NCI-H510A (cell line): Measurements from ENCODE around the gene GRAPL.
"Not testable (repeated sequence)": the region's sequence is repeated elsewhere in the genome, so short reads cannot be mapped to it uniquely, and the experiment has no call there.

Source experiments
- DNase-seq: peaks from one replicate; lab custom pipeline; 2025; lab: John Stamatoyannopoulos, UW

The GRAPL gene

DNA sequence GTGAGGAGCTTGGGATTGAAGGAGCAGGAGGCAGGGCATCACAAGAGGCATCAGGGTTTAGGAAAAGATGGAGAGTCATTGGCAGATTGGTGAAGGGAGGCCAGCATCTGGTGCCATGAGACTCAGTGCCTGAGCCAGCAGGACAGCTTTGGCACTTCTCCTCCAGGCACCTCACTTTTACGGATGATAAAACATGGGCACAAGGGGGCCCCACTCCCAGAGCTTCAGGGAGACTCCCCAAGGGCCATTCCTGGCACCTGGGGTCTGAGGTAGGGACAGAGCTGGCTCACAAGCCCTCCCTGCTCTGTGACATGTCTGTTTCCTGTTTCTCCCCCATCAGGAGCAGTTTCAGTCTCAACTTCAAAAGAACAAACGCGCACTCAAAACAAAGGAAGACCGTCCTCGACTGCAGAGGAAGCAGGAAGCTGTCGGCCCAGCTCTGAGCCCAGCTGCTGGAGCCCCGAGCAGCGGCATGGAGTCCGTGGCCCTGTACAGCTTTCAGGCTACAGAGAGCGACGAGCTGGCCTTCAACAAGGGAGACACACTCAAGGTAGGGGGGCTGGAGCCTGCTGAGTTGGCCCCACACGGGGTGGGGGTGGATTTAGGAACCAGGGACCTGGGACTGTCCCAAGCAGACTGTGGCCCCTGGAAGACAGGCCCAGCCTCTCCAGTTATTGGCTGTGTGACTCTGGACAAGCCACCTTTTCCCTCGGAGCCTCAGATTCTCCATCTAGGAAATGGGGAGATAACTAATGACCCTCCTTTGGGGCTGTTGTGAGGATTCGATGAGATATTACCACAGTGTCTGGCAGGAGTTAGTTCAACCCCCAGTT is at the start of gene GRAPL:
Gene GRAPL, plus strand, starts transcription at position 442 of the 833 bp plus-strand sequence. Its CDS starts 31 bp downstream, at position 473.
- DNase-seq, result not testable (repeated sequence)

DNA sequence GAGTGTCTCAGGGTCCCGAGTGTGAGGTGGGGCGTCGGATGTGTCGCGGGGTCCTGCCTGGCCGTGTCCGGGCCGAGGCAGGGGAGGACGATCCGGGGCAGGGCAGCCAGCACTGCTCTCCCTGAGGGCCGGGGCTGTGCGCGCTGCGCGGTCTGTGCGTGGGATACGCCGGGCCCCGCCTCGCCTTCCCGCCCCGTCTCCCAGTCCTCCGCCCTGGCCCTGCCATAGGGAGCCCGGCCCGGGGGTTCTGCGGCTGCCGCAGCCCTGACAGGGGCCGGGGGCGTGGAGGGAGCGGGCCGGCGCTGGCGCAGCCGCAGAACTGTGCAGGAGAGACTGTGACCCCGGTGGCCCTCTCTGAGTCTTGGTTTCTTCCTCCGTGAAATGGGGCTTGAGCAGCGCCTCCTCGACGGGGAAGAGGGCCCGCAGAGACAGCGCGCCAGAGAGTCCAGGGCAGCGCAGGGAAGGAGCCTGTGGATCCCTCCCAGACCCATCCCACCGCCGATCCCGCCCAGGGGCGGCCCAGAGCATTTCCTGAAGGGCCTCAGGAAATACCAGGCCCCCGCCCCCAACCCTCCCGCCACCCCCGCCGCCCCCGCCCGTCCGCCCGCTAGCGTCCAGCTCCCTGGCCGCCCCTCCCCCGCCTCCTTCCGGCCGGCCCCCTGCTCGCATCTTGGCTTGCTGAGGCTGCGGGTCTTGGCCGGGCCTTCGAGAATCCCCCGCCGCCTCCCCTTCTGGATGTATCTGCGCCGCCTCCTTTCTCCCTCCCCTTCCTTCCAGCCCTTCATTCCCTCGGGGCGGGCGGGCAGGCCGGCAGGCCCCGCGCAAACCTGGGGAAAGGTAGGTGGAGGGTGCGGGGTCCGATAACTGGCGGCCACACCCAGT is 38.3 kb upstream of the GRAPL start:
- not testable (repeated sequence) for DNase-seq

DNA sequence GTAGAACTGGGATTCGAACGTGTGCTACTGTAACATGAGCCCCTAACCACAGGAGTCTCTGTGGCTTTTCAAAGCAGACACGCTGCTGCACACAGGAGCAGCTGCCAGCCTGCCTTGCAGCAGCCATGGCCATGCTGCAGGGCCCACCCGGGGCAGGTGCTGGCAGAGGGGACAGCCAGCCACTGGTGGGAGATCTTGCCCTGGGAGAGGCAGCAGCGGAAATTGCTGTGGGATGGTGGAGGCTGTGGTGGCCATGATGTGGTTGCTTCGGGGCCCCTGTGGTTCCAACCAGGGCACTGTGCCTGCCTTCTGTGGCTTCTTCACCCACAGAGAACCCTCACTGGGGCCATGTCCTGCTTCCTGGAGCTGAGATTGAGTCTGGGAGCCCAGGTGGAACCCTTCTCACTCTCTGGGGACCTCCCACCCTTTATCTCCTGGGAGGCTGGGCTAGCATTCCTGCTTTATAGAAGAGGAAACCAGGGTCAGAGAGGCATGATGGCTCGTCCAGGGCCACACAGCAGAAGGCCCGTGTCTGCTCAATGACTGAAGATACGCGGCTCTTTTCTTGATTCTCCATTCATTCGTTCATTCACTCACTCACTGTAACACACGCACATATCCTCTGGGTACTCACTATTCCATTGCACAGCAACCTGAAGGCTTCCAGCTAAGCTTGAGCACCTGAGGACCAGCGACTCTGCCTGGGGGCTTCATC is 37.2 kb upstream of the GRAPL start:
- DNase-seq, result not testable (repeated sequence)

DNA sequence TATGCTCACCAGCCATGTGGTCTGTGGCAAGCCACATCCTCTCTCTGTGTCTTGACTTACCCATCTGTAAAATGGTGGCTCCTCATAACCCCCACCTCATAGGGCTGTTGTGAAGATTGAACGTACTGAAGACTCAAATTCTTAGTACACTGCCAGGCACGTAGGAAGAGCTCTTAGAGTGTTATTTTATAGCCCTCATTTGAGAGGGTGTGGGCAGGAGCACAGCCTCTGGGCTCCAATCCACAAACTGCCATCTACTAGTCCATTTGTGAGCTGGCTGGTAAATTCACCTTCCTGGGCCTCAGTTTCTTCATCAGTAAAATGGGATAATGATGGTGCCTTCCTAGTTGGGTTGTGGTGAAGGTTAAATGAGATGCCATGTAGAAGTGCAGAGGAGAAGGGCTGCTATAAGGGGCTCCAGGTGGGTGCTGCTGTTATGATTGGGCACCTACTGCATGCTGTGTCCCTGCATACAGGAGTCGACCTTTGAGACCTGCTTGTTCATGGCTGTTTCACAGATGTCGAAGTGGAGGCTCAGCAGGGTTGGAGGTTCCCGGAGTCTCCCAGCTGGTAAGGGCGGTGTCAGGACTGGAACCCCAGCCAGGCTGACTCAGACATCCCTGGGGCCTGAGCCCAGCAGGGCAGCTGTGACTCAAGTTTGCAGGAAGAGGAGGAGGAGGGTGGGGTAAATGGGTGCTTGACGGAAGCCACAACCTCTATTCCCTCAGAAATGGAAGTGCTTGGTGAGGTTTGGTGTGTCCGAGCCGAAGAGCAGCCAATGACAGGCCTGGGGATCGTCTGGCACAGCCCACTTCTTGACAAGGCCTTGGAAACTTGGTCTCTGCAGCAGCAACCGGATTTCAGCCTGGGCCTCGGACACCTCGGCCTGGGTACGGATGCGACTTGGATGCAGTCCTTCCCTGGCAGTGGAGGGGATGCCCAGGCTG is 34.4 kb upstream of the GRAPL start:
- DNase-seq, result not testable (repeated sequence)

DNA sequence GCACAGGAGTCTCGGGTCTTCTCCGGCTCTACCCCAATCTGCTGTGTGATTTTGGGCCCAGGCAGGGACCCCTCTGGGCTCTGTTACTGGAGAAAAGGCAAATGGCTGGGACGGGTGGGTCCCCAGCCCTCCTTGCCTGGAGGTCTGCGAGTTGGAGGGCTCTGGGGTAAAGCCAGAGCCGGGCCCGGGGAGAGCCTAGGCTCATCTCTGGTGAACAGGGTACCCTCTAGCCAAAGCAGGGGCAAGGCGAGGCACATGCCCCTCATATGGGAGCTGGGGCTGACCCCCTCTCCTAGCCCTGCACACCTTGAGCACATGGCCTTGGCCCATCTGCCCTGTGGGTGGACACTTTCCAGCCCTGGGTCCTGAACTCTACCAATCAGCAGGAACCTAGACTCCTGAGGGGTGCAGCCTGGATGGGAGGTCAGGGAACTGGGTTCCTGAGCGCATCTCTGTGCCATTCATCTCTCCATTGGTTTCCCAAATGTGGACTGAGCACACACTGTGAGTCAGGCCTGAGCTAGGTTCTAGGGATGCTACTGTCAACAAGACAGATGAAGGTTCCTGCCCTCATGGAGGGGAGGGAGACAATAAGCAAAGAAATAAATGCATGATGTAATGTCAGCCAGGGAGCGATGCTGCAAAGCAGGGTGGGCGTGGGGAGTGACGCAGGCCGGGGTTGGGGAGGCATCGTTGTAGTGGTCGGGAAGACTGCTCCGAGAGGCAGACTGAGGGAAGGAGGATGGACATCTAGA is 33.5 kb upstream of the GRAPL start:
- not testable (repeated sequence) for DNase-seq

DNA sequence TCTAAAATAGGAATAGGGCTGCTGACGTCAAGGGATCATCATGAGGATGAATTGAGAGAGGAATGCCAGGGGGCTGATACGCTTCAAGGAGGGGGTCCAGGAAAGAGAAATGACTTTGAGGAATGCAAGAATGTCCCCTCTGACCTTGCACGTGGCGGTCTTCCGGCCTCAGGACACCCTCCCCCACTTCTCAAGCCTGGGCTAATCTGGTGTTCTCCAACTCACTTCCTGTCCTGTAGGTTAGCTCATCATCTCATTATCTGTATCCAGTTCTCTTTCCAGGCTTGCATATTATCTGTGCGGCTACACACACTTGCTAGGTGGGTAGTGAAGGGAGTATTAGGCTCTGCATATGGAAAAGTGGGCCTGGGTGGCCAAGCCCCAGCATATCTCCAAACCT is 18.9 kb upstream of the GRAPL start:
- not testable (repeated sequence) for DNase-seq

DNA sequence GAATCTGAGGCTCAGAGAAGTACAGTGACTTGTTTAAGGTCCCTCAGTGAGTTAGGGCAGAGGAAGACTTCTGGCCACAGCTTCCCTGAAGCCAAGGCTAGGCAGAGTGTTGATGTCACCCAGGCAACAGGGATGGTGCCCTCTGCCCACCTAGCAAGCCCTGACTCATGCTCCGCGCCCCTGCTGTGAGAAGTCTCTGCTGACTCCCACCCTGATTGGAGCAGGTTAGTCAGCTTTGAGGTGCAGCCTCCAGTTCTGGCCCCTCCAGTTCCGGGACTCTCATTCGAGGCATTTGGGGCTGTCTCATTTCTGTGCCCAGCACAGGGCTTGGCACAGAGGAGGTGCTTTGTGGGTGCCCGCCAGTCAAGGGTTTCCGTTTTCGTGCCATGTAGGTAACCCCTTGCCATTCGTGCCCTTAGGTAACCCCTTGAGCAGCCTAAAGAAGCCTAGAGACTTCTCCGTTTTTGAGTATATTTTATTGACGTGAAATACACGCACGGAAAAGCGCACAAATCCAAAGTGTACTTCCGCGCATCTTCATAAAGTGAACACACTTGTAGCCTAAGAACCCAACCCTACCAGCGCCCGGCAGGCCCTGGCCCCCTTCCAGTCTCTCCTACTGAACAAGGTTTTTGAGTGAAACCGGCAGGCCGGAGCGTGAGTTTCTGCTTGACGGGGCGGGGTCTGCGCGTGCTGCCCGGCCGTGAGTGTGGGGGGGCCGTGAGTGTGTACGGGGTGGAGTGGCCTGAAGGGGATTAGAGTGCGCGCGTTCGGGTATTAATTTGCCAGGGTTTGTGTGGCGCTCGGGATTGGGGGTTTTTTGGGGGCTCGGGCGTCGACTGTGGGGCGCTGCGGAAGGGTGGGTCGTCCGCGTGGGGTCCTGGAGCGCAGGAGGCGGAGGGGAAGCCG is 16.9 kb upstream of the GRAPL start:
- not testable (repeated sequence) for DNase-seq

DNA sequence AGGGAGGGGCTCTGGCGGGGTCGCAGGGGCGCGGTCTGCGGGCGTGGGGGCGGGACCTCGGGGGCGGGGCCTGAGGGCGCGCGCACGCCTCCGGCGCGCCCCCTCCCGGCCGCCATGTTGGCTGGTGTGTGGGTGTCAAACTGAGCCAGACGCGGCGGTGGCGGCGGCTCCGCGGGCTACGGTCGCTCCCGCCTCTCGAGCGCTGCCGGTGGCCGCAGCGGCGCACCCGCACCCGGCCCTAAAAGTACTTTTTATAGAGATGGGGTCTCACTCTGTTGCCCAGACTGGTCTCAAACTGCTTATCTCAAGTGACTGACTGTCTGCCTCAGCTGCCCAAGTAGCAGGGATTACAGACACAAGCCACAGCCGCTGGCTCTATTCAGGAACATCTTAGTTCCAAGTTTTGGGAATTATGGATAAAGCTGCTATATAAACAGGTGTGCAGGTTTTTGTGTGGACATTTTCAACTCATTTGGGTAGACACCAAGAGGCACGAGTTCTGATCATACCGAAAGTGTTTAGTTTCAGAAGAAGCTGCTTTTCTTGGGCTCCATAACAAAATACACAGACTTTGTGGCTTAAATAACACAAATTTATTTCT is 16.2 kb upstream of the GRAPL start:
- not testable (repeated sequence) for DNase-seq

DNA sequence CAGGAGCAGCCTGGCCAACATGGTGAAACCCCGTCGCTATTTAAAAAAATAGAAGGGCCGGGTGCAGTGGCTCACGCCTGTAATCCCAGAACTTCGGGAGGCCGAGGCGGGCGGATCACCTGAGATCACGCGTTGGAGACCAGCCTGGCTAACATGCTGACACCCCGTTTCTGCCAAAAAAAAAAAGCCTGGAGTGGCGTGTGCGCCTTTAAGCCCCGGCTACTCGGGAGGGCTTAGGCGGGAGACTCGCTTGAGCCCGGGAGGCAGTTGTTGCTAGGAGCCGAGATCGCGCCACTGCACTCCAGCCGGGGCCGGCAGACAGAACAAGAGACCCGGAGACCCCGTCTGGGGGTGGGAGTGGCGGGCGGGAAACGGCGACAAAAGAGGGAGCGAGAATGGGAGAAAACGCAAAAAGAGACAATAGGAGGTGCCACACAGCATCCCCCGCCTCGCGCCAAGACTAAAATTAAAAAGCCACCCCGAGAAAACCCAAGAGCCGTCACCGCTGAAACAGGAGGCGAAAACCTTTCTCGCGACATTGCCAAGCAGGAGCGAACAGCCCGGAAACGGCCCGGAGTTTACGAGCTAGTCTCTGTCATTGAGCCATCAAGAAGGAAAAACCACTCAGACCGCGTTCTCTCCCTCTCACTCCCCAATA is 15.5 kb upstream of the GRAPL start:
- not testable (repeated sequence) for DNase-seq

DNA sequence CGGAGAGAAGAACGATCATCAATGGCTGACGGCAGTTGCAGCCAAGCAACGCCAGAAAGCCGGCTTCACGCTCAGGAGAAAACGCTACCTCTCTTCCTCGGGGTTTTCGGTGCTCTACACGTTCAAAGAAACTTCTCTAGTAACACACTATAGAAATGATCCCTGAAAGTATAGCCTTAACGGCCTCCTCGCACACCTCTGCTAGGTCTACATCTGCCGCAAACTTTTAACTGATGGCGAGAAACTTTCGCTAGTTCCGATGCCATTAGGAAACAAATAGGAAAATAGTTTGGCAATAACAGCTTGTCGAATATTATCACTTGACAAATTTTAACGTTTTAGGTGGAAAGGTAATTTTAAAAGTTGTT is 14.9 kb upstream of the GRAPL start:
- DNase-seq, result not testable (repeated sequence)

DNA sequence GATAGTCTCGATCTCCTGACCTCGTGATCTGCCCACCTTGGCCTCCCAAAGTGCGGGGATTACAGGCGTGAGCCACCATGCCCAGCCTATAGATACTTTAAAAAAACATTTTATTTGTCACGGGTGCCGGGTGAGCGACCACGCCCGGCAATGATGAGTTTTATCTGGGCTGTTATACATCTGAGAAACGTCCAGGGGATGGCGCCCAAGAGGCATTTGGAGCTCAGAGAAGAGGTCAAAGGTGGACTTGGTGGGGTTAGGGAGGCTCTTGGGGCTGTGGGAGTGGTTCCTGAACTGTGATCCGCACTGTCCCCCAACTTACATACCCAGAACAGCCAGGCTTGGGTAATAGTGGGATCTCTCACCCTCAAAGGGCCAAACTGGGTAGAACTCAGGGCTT is 8.7 kb upstream of the GRAPL start:
- DNase-seq, result not testable (repeated sequence)

DNA sequence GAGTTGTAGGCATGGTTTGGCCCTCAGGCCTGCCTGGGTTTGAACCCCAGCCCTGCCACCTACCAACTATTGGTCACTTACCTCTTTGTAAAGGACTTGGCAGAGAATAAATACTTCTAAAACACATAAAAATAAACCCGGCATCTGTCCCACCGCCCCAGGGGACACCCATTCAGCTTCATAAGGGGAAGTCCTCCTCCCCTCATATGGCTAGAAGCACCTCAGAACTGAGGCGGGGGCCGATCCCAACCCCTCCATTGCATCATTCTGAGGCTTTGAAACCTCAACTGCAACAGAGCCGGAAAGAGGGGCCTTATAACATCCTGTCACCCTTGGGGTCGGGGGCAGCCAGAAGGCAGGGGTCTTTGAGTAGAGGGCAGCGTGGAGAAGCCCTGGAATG is 2.1 kb upstream of the GRAPL start:
- not testable (repeated sequence) for DNase-seq

DNA sequence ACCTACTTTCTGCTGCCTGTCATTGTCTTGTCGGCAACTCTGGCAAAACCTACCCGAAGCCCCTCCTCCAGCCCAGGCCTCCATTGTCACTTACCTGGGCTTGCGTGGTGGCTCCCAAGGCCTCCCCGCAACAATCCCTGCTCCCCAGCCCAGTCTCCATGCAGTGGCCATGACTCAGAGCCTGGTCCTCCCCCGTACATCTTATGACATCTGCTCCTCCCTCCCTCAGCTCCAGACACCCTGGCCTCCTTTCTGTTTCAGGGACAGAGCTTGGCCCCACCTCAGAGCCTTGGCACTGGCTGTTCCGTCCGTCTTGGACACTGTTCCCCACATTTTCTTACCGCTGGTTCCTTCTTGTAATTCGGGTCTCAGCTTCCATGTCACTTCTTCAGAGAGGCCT is 2.1 kb downstream of the GRAPL start:
- DNase-seq, result not testable (repeated sequence)

DNA sequence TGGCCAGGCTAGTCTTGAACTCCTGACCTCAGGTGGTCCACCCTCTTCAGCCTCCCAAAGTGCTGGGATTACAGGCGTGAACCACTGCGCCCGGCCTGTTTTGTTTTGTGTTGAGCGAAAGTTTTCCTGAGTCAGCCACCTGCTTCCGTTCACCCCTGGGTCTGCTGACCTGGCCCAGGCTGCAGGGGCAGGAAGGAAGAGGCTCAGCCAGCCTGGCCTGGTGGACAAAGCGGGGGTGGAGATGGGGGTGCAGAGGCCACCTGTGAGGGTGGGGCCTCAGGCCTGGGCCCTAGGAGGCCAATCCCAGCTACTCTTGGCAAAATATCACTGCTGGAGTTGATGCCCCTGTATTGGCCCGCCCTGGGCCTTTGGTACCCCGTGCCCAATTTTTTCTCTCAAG is 3.7 kb downstream of the GRAPL start:
- not testable (repeated sequence) for DNase-seq

DNA sequence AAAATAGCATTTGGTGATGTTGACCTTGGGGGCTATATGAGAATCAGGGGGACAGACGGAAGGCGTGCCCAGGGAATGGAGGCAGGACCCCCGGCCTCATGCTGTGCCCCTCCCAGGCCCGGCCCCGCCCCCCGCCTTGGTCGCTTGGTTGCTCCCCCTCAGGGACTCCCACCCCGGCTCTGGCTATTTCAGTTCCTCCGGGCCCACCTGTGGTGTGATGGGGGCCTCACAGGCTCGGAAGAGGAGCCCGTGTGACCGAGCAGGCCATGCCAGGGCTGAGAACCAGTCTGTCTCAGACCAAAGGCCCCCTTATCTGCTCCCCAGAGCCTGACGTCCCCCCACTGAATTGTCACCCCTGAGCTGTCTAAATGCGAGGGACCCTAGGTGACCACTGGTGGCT is 4.4 kb downstream of the GRAPL start:
- DNase-seq, result not testable (repeated sequence)

DNA sequence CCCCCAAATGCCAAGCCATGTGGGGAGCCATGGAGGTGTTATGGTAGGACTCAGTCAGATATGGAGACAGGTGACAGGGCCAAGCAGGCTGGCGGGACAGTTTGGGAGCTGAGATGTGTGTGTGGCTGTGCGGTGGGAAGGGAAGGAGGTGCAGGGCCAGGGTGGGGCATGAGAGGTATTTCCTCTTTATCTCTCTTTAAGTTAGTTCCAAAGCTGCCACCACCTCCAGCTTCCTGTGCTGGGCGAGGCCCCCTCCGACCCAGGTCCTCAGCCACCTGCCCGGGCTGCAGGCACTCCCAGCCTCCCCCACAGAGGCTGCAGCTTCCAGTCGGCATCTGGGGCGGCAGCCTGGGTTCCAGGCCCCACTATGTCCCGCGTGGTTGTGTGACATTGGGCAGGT is 6.4 kb downstream of the GRAPL start:
- not testable (repeated sequence) for DNase-seq

DNA sequence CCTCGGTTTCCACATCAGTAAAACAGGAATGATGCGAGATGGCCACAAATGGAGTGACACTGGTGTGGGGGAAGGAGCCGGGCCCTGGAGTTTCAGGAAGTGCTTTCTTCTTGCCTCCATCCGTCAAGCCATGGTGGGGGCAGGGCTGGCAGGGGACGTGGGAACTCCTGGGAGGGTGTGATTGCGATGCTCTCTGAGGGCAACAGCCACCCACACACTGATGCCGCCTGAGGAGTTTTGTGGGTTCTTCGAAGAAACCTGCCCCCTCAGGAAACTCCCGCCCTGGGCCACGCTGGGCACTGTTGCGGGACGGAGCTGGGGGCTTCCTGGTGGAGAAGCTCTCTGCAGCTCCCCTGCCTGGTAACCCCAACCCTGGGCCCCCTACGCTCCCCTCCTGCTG is 8.0 kb downstream of the GRAPL start:
- not testable (repeated sequence) for DNase-seq

DNA sequence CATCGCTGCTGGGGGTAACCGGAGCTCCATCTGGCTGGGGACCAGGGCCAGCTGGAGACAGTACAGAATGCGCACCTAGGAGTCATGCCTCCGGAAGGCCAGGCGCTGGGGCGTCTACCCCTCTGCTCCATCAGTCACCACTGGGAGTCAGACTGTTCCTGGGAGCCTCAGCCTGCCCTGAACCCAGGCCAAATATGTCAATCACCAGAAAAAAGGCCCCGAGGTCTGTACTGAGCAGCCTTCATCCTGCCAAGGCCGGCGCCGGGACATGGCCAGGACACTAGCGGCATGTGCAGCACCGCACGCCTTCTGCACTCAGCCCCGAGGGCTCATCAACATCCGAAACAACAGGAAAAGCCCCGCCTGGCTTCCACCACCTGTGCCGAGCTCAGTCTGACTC is 8.7 kb downstream of the GRAPL start:
- not testable (repeated sequence) for DNase-seq
